Upper lobe of left lung (tissue), 6 donors: ENCODE measurements around the gene VCAM1. TPM values are rescaled to one million over a fixed set of nuclear protein-coding genes. Genes with fewer than 3 reads are reported as not detected.

Experiments
- ATAC-seq, 2 donors: fragments of 200-7000 bp; cut with Tn5 transposase; one replicate each; pipeline ENCODE4 v1.9.1; 2022; ENCODE audit warnings: mild to moderate bottlenecking in 2 of 2, moderate library complexity in 2 of 2; ENCODE audit not compliant: low FRiP score in 2 of 2
- DNase-seq, 2 donors: peaks; one replicate each; pipeline ENCODE4 v3.0.0-alpha.2; 2019 to 2020
- H3K27ac ChIP-seq, 4 donors: fragments of 200-600 bp; sonication (generic); one replicate each; pipeline ENCODE4 v1.5.1; 2016 to 2019
- H3K27me3 ChIP-seq, 4 donors: fragments of 200-600 bp; sonication (generic); one replicate each; pipeline ENCODE4 v1.5.1; 2017 to 2019
- H3K36me3 ChIP-seq, 4 donors: fragments of 200-600 bp; sonication (generic); one replicate each; pipeline ENCODE4 v1.5.1; 2016 to 2019
- H3K4me1 ChIP-seq, 4 donors: fragments of 200-600 bp; sonication (generic); one replicate each; pipeline ENCODE4 v1.5.1; 2018 to 2019
- H3K4me3 ChIP-seq, 4 donors: fragments of 200-600 bp; sonication (generic); one replicate each; pipeline ENCODE4 v1.5.1; 2017 to 2019; ENCODE audit warnings: mild to moderate bottlenecking in 2 of 4, moderate library complexity in 1 of 4
- H3K9me3 ChIP-seq, 4 donors: fragments of 200-600 bp; sonication (generic); one replicate each; pipeline ENCODE4 v1.5.1; 2018 to 2019
- CTCF ChIP-seq, 6 experiments: fragments of 450-650 bp in 4 of 6; fragments of 200-600 bp in 2 of 6; sonication (generic) in 2 of 6; IDR thresholded peaks; one replicate each; pipeline ENCODE4 v1.5.1; 2016 to 2019; ENCODE audit warnings: antibody characterized with exemption in 6 of 6
- EP300 ChIP-seq, 4 donors: sonication (generic); formaldehyde crosslinking; IDR thresholded peaks; one replicate each; pipeline ENCODE4 v1.5.1; 2017; ENCODE audit warnings: antibody characterized with exemption in 4 of 4, control low read depth in 2 of 4
- POLR2A ChIP-seq, 4 donors: fragments of 450-650 bp; IDR thresholded peaks; one replicate each; pipeline ENCODE4 v1.5.1; 2016 to 2017; ENCODE audit warnings: antibody characterized with exemption in 4 of 4, mild to moderate bottlenecking in 2 of 4
- POLR2AphosphoS5 ChIP-seq, 2 donors: sonication (generic); formaldehyde crosslinking; IDR thresholded peaks; one replicate each; pipeline ENCODE4 v1.5.1; 2017; ENCODE audit warnings: antibody characterized with exemption in 2 of 2
- WGBS, 2 donors: methylation state at CpG; one replicate each; pipeline ENCODE4 v1.1.5; 2017 to 2018; 5-methylcytosine and 5-hydroxymethylcytosine counted together
- total RNA-seq, 6 donors: library from RNA; depleted of rRNA in 4 of 6; stranded (reverse); fragments of >200 nt in 4 of 6; gene quantifications; one replicate each; pipeline versions ENCODE4 v1.1.0 to v1.2.1, GENCODE V29; 2016 to 2021
- donor health status: DM: no; HTN: no; CAD: no; lungs with moderate emphysema.
- donor health status: DM: no; HTN: yes; CAD: no; lungs with severe emphysema.

The VCAM1 gene
- total RNA-seq, 6 donors from 2014 or later: 1.0 to 12.5 (median 3.2) TPM

- DNase-seq (no peak), ATAC-seq (no peak)
- no peaks in the 10 kb centered on the region for H3K36me3 ChIP-seq
- TF ChIP-seq EP300 (IDR thresholded peaks at IDR 0.05): no peak
- TF ChIP-seq POLR2AphosphoS5 (IDR thresholded peaks at IDR 0.05): no peak
- TF ChIP-seq CTCF (IDR thresholded peaks at IDR 0.05): no peak
- no peak for TF ChIP-seq POLR2A (IDR thresholded peaks at IDR 0.05)
- WGBS, 2 donors: 94 to 95% methylated on average over 4 of the region's 4 CpGs
- H3K27me3 ChIP-seq: no peaks in the 10 kb centered on the region
- no peaks in the 10 kb centered on the region for H3K9me3 ChIP-seq
- no peaks in the 10 kb centered on the region for H3K4me1 ChIP-seq
- H3K4me3 ChIP-seq: no peak overlapping the region
- no peak overlapping the region for H3K27ac ChIP-seq
These were observed 19.0 kb upstream of the VCAM1 start for GRCh38 chr1:100700586-100700985.

GRCh38 chr1:100703052-100703451 is 16.5 kb upstream of the VCAM1 start:
- Histone ChIP-seq H3K4me1 (no peaks in the 10 kb centered on the region), H3K9me3 (no peaks in the 10 kb centered on the region), H3K4me3 (no peak overlapping the region), H3K27me3 (no peaks in the 10 kb centered on the region), H3K36me3 (no peaks in the 10 kb centered on the region), H3K27ac (no peak overlapping the region)
- ATAC-seq: no peak
- 78 to 88% methylated on average over 2 of the region's 2 CpGs for WGBS, 2 donors
- no peak for DNase-seq
- no peak for TF ChIP-seq EP300 (IDR thresholded peaks at IDR 0.05)
- TF ChIP-seq POLR2A (IDR thresholded peaks at IDR 0.05): no peak
- no peak for TF ChIP-seq CTCF (IDR thresholded peaks at IDR 0.05)
- no peak for TF ChIP-seq POLR2AphosphoS5 (IDR thresholded peaks at IDR 0.05)

- WGBS, 2 donors: 77 to 78% methylated on average over 2 of the region's 2 CpGs
- Histone ChIP-seq H3K27ac (no peak overlapping the region), H3K9me3 (no peaks in the 10 kb centered on the region), H3K4me3 (no peak overlapping the region), H3K27me3 (no peaks in the 10 kb centered on the region), H3K4me1 (no peaks in the 10 kb centered on the region), H3K36me3 (no peaks in the 10 kb centered on the region)
- TF ChIP-seq CTCF (IDR thresholded peaks at IDR 0.05): no peak
- no peak for TF ChIP-seq POLR2A (IDR thresholded peaks at IDR 0.05)
- no peak for TF ChIP-seq EP300 (IDR thresholded peaks at IDR 0.05)
- TF ChIP-seq POLR2AphosphoS5 (IDR thresholded peaks at IDR 0.05): no peak
- ATAC-seq (no peak), DNase-seq (no peak)
These were observed 15.8 kb upstream of the VCAM1 start for GRCh38 chr1:100703716-100704115.

GRCh38 chr1:100704473-100704872 is 15.1 kb upstream of the VCAM1 start:
- no peak for ATAC-seq
- no peak overlapping the region for H3K4me3 ChIP-seq
- no peak overlapping the region for H3K27ac ChIP-seq
- no peaks in the 10 kb centered on the region for H3K4me1 ChIP-seq
- H3K36me3 ChIP-seq: no peaks in the 10 kb centered on the region
- 89 to 90% methylated on average over 3 of the region's 3 CpGs for WGBS, 2 donors
- DNase-seq: no peak
- no peaks in the 10 kb centered on the region for H3K27me3 ChIP-seq
- H3K9me3 ChIP-seq: no peaks in the 10 kb centered on the region
- TF ChIP-seq POLR2AphosphoS5 (IDR thresholded peaks at IDR 0.05): no peak
- no peak for TF ChIP-seq CTCF (IDR thresholded peaks at IDR 0.05)
- no peak for TF ChIP-seq POLR2A (IDR thresholded peaks at IDR 0.05)
- TF ChIP-seq EP300 (IDR thresholded peaks at IDR 0.05): no peak

- no peak for TF ChIP-seq POLR2A (IDR thresholded peaks at IDR 0.05)
- no peak for TF ChIP-seq EP300 (IDR thresholded peaks at IDR 0.05)
- TF ChIP-seq POLR2AphosphoS5 (IDR thresholded peaks at IDR 0.05): no peak
- TF ChIP-seq CTCF (IDR thresholded peaks at IDR 0.05): no peak
- H3K4me1 ChIP-seq: no peaks in the 10 kb centered on the region
- H3K36me3 ChIP-seq: no peaks in the 10 kb centered on the region
- DNase-seq: no peak
- no peak overlapping the region for H3K27ac ChIP-seq
- no peaks in the 10 kb centered on the region for H3K27me3 ChIP-seq
- ATAC-seq: no peak
- 89 to 93% methylated on average over 1 of the region's 1 CpG for WGBS, 2 donors
- no peak overlapping the region for H3K4me3 ChIP-seq
- H3K9me3 ChIP-seq: no peaks in the 10 kb centered on the region
These were observed 13.2 kb upstream of the VCAM1 start for GRCh38 chr1:100706296-100706695.
